Measurements from ENCODE around the gene KHSRP. TPM values are rescaled to one million over a fixed set of nuclear protein-coding genes. Genes with fewer than 3 reads are reported as not detected.

Gene KHSRP
- total and polyA plus RNA-seq, 2 donors (not counting 1 experiment from before 2014, with no cell fraction given): 79.6 to 205 TPM

- Mint-ChIP-seq H3K4me1 (no peaks in the 10 kb centered on the region), H3K27me3 (no peaks in the 10 kb centered on the region), H3K9me3 (ENCODE audit: insufficient read depth) (no peaks in the 10 kb centered on the region), H3K4me3 (no peak overlapping the region), H3K27ac (no peak overlapping the region)
- Histone ChIP-seq H2AFZ (ENCODE audit: insufficient read depth, low read depth, low read length, poor library complexity, severe bottlenecking) (no peak overlapping the region), H3K4me1 (ENCODE audit: control insufficient read depth in 2 of 2, insufficient read depth in 2 of 2, low read length in 2 of 2) (no peaks in the 10 kb centered on the region), H3K4me2 (replicated peaks; ENCODE audit: low read depth, low read length, poor library complexity, severe bottlenecking) (no peak overlapping the region), H3K36me3 (replicated peaks in 1 of 2; ENCODE audit: control extremely low read depth in 1 of 2, control insufficient read depth in 1 of 2, extremely low read depth in 1 of 2, insufficient read depth in 2 of 2, low read length in 1 of 2) (peaks cover 0 to 60% of the 10 kb centered on the region in 2 experiments), H4K20me1 (ENCODE audit: control insufficient read depth, insufficient read depth, low read length, poor library complexity, severe bottlenecking) (peaks cover 61% of the 10 kb centered on the region), H3K9me3 (ENCODE audit: control extremely low read depth in 1 of 3, control insufficient read depth in 2 of 3, insufficient read depth in 1 of 3, low read length in 2 of 3) (no peaks in the 10 kb centered on the region), H3K27me3 (replicated peaks in 1 of 4; ENCODE audit: control extremely low read depth in 1 of 4, control insufficient read depth in 3 of 4, insufficient read depth in 4 of 4, low read length in 3 of 4) (no peaks in the 10 kb centered on the region), H3K27ac (ENCODE audit: low read length in 2 of 2) (no peak overlapping the region), H3K4me3 (ENCODE audit: control extremely low read depth in 1 of 5, extremely low read depth in 1 of 5, insufficient read depth in 1 of 5, low read depth in 2 of 5, low read length in 4 of 5) (no peak overlapping the region), H3K79me2 (ENCODE audit: control insufficient read depth, insufficient read depth, low read length) (peaks cover 4% of the 10 kb centered on the region), H3K9ac (ENCODE audit: low read length) (no peak overlapping the region)
- no peak for DNase-seq
- ATAC-seq (ENCODE audit: low read depth): no peak
- intact Hi-C loops (cut with micrococcal nuclease): no loop called here
- CTCF ChIA-PET: interaction anchor here (0.5 kb wide), 1 partner anchor 89 kb away, joined by 3 read pairs; no protein-coding TSS in a partner anchor
- 96% methylated on average over 36 of the region's 47 CpGs for WGBS (ENCODE audit: insufficient coverage)
- TF ChIP-seq EZH2 (IDR thresholded peaks at IDR 0.05; ENCODE audit: borderline replicate concordance, insufficient read depth, low read depth, low read length, poor library complexity, severe bottlenecking): no peak
- no peak for TF ChIP-seq CTCF (IDR thresholded peaks at IDR 0.05)
- POLR2A ChIA-PET: no interaction called here
Measured at GRCh38 chr19:6414793-6415590, 9.6 kb downstream of the KHSRP start.
